Measurements from ENCODE around the gene LRCH1.

DNA sequence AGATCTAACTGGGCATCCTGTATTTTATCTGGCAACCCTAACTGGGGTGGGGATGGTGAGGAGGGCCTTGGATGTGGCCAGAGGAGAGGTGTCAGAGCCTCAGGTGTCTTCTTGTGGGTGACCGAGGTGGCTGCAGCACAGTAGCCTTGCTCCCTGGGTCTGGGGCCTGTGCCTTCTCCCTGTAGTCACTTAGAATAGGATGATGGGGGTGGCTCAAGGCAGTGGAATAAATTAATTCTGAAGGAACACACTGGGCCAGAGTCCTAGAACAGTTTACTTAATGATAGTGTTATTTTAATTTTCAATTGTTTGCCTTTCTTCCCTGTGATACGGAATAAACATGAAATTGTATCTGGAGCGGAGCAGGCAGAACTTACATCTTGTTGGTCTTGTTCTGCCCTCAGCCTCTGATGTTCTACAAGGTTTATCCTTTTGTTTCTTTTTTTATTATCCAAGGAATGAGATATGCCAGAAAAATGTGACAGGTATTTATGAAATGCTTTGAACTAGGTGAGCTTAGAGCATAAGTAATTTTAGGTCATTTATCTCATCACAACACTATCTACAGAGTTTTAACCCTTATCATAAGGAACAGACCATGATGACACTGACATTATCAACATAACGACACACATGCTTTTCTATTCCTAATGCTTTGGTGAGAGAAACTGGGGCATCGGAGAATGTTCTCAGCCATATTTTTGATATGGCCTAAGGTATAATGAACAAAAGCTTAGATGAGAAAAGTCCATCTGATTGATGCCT lies 51.4 kb downstream of the LRCH1 start:
- TF ChIP-seq EP300 (IDR thresholded peaks at IDR 0.05; ENCODE audit: borderline replicate concordance) (no peak), FOXM1 (IDR thresholded peaks at IDR 0.05; ENCODE audit: borderline replicate concordance, low read depth) (no peak), MAX (IDR thresholded peaks at IDR 0.05) (no peak), TAF1 (IDR thresholded peaks at IDR 0.05; ENCODE audit: low read depth) (no peak), EGR1 (IDR thresholded peaks at IDR 0.05) (no peak), YY1 (IDR thresholded peaks at IDR 0.05; ENCODE audit: low read depth) (no peak), RAD21 (IDR thresholded peaks at IDR 0.05; ENCODE audit: low read depth) (no peak), NFIC (IDR thresholded peaks at IDR 0.05) (no peak)
- TF ChIP-seq, protein P1, sequence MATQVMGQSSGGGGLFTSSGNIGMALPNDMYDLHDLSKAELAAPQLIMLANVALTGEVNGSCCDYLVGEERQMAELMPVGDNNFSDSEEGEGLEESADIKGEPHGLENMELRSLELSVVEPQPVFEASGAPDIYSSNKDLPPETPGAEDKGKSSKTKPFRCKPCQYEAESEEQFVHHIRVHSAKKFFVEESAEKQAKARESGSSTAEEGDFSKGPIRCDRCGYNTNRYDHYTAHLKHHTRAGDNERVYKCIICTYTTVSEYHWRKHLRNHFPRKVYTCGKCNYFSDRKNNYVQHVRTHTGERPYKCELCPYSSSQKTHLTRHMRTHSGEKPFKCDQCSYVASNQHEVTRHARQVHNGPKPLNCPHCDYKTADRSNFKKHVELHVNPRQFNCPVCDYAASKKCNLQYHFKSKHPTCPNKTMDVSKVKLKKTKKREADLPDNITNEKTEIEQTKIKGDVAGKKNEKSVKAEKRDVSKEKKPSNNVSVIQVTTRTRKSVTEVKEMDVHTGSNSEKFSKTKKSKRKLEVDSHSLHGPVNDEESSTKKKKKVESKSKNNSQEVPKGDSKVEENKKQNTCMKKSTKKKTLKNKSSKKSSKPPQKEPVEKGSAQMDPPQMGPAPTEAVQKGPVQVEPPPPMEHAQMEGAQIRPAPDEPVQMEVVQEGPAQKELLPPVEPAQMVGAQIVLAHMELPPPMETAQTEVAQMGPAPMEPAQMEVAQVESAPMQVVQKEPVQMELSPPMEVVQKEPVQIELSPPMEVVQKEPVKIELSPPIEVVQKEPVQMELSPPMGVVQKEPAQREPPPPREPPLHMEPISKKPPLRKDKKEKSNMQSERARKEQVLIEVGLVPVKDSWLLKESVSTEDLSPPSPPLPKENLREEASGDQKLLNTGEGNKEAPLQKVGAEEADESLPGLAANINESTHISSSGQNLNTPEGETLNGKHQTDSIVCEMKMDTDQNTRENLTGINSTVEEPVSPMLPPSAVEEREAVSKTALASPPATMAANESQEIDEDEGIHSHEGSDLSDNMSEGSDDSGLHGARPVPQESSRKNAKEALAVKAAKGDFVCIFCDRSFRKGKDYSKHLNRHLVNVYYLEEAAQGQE (IDR thresholded peaks at IDR 0.05; ENCODE audit: low read depth): no peak
- TF ChIP-seq, protein P2, sequence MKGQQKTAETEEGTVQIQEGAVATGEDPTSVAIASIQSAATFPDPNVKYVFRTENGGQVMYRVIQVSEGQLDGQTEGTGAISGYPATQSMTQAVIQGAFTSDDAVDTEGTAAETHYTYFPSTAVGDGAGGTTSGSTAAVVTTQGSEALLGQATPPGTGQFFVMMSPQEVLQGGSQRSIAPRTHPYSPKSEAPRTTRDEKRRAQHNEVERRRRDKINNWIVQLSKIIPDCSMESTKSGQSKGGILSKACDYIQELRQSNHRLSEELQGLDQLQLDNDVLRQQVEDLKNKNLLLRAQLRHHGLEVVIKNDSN (IDR thresholded peaks at IDR 0.05): no peak
